Thyroid gland (tissue), 4 donors: Measurements from ENCODE around the gene MTAP.

Source experiments
- CTCF ChIP-seq, 6 experiments: fragments of 200-600 bp in 3 of 6; fragments of 450-650 bp in 3 of 6; sonication (generic) in 3 of 6; IDR thresholded peaks; one replicate each; pipeline ENCODE4 v1.5.1; 2016 to 2019; ENCODE audit warnings: antibody characterized with exemption in 6 of 6, mild to moderate bottlenecking in 2 of 6, inconsistent platforms in 1 of 6, moderate library complexity in 1 of 6
- POLR2A ChIP-seq, 2 donors: fragments of 450-650 bp; IDR thresholded peaks; one replicate each; pipeline ENCODE4 v1.6.1; 2017; ENCODE audit warnings: antibody characterized with exemption in 2 of 2, mild to moderate bottlenecking in 2 of 2, moderate library complexity in 1 of 2

GRCh38 chr9:21945606-21946005 is 143.2 kb downstream of the MTAP start:
- TF ChIP-seq CTCF (IDR thresholded peaks at IDR 0.05) (no peak), POLR2A (IDR thresholded peaks at IDR 0.05) (no peak)
